Measurements from ENCODE around the gene SEPTIN5.
"Not testable (repeated sequence)": the region's sequence is repeated elsewhere in the genome, so short reads cannot be mapped to it uniquely, and the experiment has no call there.

The SEPTIN5 gene

GRCh38 chr22:19714312-19715187 is at the start of gene SEPTIN5:
Gene SEPTIN5 (plus strand): TSS chr22:19714503. CDS start chr22:19714589, 86 bp downstream.
- FAIRE-seq, result no peak

GRCh38 chr22:19664951-19665783 is 49.1 kb upstream of the SEPTIN5 start:
- no peak for FAIRE-seq

GRCh38 chr22:19665784-19666672 is 48.3 kb upstream of the SEPTIN5 start:
- FAIRE-seq, result no peak

- FAIRE-seq, result no peak
These were observed 47.4 kb upstream of the SEPTIN5 start for GRCh38 chr22:19666673-19667593.

- no peak for FAIRE-seq
These were observed 46.2 kb upstream of the SEPTIN5 start for GRCh38 chr22:19667872-19668740.

- FAIRE-seq, result no peak
These were observed 45.6 kb upstream of the SEPTIN5 start for GRCh38 chr22:19668748-19669147.

- no peak for FAIRE-seq
These were observed 44.7 kb upstream of the SEPTIN5 start for GRCh38 chr22:19669570-19669969.

- no peak for FAIRE-seq
These were observed 43.0 kb upstream of the SEPTIN5 start for GRCh38 chr22:19671316-19671715.

GRCh38 chr22:19672054-19672776 is 42.1 kb upstream of the SEPTIN5 start:
- FAIRE-seq, result no peak

- FAIRE-seq, result no peak
These were observed 40.6 kb upstream of the SEPTIN5 start for GRCh38 chr22:19673660-19674059.

- no peak for FAIRE-seq
These were observed 40.0 kb upstream of the SEPTIN5 start for GRCh38 chr22:19674129-19674928.

- no peak for FAIRE-seq
These were observed 39.4 kb upstream of the SEPTIN5 start for GRCh38 chr22:19674929-19675253.

GRCh38 chr22:19675428-19675827 is 38.9 kb upstream of the SEPTIN5 start:
- FAIRE-seq, result no peak

GRCh38 chr22:19676437-19676836 is 37.9 kb upstream of the SEPTIN5 start:
- FAIRE-seq, result not testable (repeated sequence)

GRCh38 chr22:19678949-19679521 is 35.3 kb upstream of the SEPTIN5 start:
- FAIRE-seq, result no peak

- FAIRE-seq, result no peak
These were observed 34.7 kb upstream of the SEPTIN5 start for GRCh38 chr22:19679522-19680101.

GRCh38 chr22:19680287-19680881 is 33.9 kb upstream of the SEPTIN5 start:
- no peak for FAIRE-seq

Data from colon (tissue), 2 donors.